HL-60 (cell line): ENCODE results near the gene ARL10.

ENCODE experiments used
- DNase-seq, 2 experiments: peaks; one replicate each; pipeline ENCODE4 v3.0.0-alpha.2; 2010 to 2020; ENCODE audit warnings: low read depth in 1 of 2, low spot score in 1 of 2
- H3K27ac ChIP-seq: fragments of 250-450 bp; sonication (Bioruptor Pico); replicated peaks from 2 replicates; pipeline ENCODE4 v1.5.1; 2020; ENCODE audit warnings: mild to moderate bottlenecking, moderate library complexity
- H3K27me3 ChIP-seq: fragments of 250-450 bp; sonication (Bioruptor Pico); 2 replicates; pipeline ENCODE4 v1.5.1; 2021; ENCODE audit warnings: mild to moderate bottlenecking, moderate library complexity; ENCODE audit not compliant: insufficient read depth, poor library complexity, severe bottlenecking
- H3K4me3 ChIP-seq: replicated peaks from 2 replicates; pipeline ENCODE4 v1.5.1; 2011; ENCODE audit warnings: mild to moderate bottlenecking, control low read depth, low read length; ENCODE audit not compliant: insufficient read depth
- CTCF ChIP-seq: IDR thresholded peaks from one replicate; pipeline ENCODE4 v1.5.1; 2011; ENCODE audit warnings: low read length, control low read depth, inconsistent platforms; ENCODE audit not compliant: insufficient read depth
- GABPA ChIP-seq: IDR thresholded peaks from 2 replicates; pipeline ENCODE4 v1.6.1; 2012; ENCODE audit warnings: low read depth
- POLR2AphosphoS5 ChIP-seq: IDR thresholded peaks from 2 replicates; pipeline ENCODE4 v1.6.1; 2012; ENCODE audit warnings: low read depth
- REST ChIP-seq: IDR thresholded peaks from 2 replicates; pipeline ENCODE4 v1.6.1; 2012; ENCODE audit warnings: low read depth; ENCODE audit not compliant: insufficient replicate concordance
- SPI1 ChIP-seq: IDR thresholded peaks from 2 replicates; pipeline ENCODE4 v1.6.1; 2012; ENCODE audit warnings: low read depth, mild to moderate bottlenecking, borderline replicate concordance

Gene ARL10

GRCh38 chr5:176339304-176339703 lies 26.0 kb upstream of the ARL10 start:
- Histone ChIP-seq H3K4me3 (no peak overlapping the region), H3K27ac (no peak overlapping the region), H3K27me3 (no peaks in the 10 kb centered on the region)
- no peak for DNase-seq
- no peak for TF ChIP-seq REST
- no peak for TF ChIP-seq CTCF
- no peak for TF ChIP-seq POLR2AphosphoS5
- TF ChIP-seq SPI1, result no peak
- no peak for TF ChIP-seq GABPA

GRCh38 chr5:176341325-176342157 lies 23.7 kb upstream of the ARL10 start:
- DNase-seq, result no peak
- H3K27me3 ChIP-seq, result no peaks in the 10 kb centered on the region
- TF ChIP-seq REST (no peak), GABPA (no peak), CTCF (no peak), POLR2AphosphoS5 (no peak), SPI1 (no peak)
- H3K4me3 ChIP-seq, result no peak overlapping the region
- H3K27ac ChIP-seq, result no peak overlapping the region

GRCh38 chr5:176342158-176342483 lies 23.2 kb upstream of the ARL10 start:
- Histone ChIP-seq H3K27ac (no peak overlapping the region), H3K27me3 (no peaks in the 10 kb centered on the region), H3K4me3 (no peak overlapping the region)
- TF ChIP-seq POLR2AphosphoS5, result no peak
- no peak for TF ChIP-seq SPI1
- no peak for TF ChIP-seq GABPA
- TF ChIP-seq REST, result no peak
- TF ChIP-seq CTCF, result no peak
- DNase-seq, result no peak
